ENCODE data around the gene CBX4. TPM values are rescaled to one million over a fixed set of nuclear protein-coding genes. Genes with fewer than 3 reads are reported as not detected.

CBX4 gene
- total and polyA plus RNA-seq, 10 of the 15 experiments (the other 5 are each of a cell fraction or from before 2014, with no cell fraction given) = 0.69 to 24.6 (median 4.2) TPM

GRCh38 chr17:79796444-79796762 lies 42.8 kb downstream of the CBX4 start:
- Histone ChIP-seq H3K4me1 (ENCODE audit: control insufficient read depth, insufficient read depth, low read length) (peaks cover 29% of the 10 kb centered on the region), H3K79me2 (ENCODE audit: control insufficient read depth, insufficient read depth, low read length) (no peaks in the 10 kb centered on the region), H3K9ac (ENCODE audit: control insufficient read depth, insufficient read depth, low read length) (peak overlapping the region; percentile 71), H3K27me3 (replicated peaks in 1 of 2; ENCODE audit: control insufficient read depth in 2 of 2, insufficient read depth in 2 of 2, low read length in 1 of 2) (peaks cover 14 to 31% of the 10 kb centered on the region in 2 experiments), H4K20me1 (ENCODE audit: control insufficient read depth, insufficient read depth) (no peaks in the 10 kb centered on the region), H3K9me3 (replicated peaks; ENCODE audit: control insufficient read depth, insufficient read depth, low read length) (no peaks in the 10 kb centered on the region), H3K4me3 (peak overlapping the region; percentile 83), H3K4me2 (ENCODE audit: control insufficient read depth, insufficient read depth) (peak overlapping the region; percentile 66), H3K36me3 (ENCODE audit: control insufficient read depth in 2 of 2, insufficient read depth in 2 of 2, low read length in 1 of 2) (peaks cover 2 to 3% of the 10 kb centered on the region in 2 experiments; a peak in 2 of 4 replicates), H3K27ac (ENCODE audit: control insufficient read depth, insufficient read depth) (no peak overlapping the region), H2AFZ (ENCODE audit: control insufficient read depth, low read depth, low read length) (peak overlapping the region; percentile 89)
- under 1% methylated on average over 19 of the region's 19 CpGs for WGBS (ENCODE audit: insufficient coverage, insufficient replicate concordance, low lambda C conversion rate, missing lambda C conversion rate)
- CTCF ChIA-PET = interaction anchor here (0.8 to 1.8 kb wide), 7 partner anchors 12 to 189 kb away, joined by 3 to 8 read pairs (median 6); no protein-coding TSS in a partner anchor
- RAD21 ChIA-PET (ENCODE audit: unreplicated experiment) = interaction anchor here (0.9 to 1.4 kb wide), 15 partner anchors 9 to 197 kb away, joined by 3 to 22 read pairs (median 4); partner anchors contain the start of gene CBX4
- DNase-seq (ENCODE audit: low read depth, low spot score) (no peak), FAIRE-seq (no peak), ATAC-seq (no peak)
- SMC1A ChIA-PET (ENCODE audit: uncharacterized antibody, unreplicated experiment) = interaction anchor here (1.0 to 1.5 kb wide), 4 partner anchors 9 to 119 kb away, joined by 3 to 12 read pairs (median 4); no protein-coding TSS in a partner anchor
- in situ Hi-C loops (cut with MboI) = no loop called here
- BruUV-seq (replicated peaks) = no TSS peak
- POLR2A ChIA-PET = interaction anchor here (0.5 to 1.8 kb wide), 10 partner anchors 15 to 494 kb away, joined by 3 to 15 read pairs (median 4); partner anchors contain the start of gene CBX4
- intact Hi-C loops (cut with micrococcal nuclease; ENCODE audit: unreplicated experiment) = no loop called here
- TF ChIP-seq ATF3 (IDR thresholded peaks at IDR 0.05; ENCODE audit: borderline replicate concordance, extremely low read depth, low read depth, low read length) (no peak), LARP7 (IDR thresholded peaks at IDR 0.05) (peak; percentile 55; the same call in 1 of the 2 replicates), E4F1 (IDR thresholded peaks at IDR 0.05; ENCODE audit: borderline replicate concordance, partially characterized antibody) (no peak), DPF2 (IDR thresholded peaks at IDR 0.05) (peak; percentile 53; the same call in 1 of the 2 replicates), RELB (IDR thresholded peaks at IDR 0.05; ENCODE audit: low read depth) (no peak), NRF1 (conservative IDR thresholded peaks at IDR 0.05; ENCODE audit: low read depth, low read length) (no peak), ZNF384 (IDR thresholded peaks at IDR 0.05; ENCODE audit: borderline replicate concordance, low read depth, low read length) (no peak), EZH2 (IDR thresholded peaks at IDR 0.05; ENCODE audit: borderline replicate concordance, control insufficient read depth, low read depth, low read length) (no peak), STAT3 (IDR thresholded peaks at IDR 0.05; ENCODE audit: low read depth, low read length) (no peak), SMARCA5 (IDR thresholded peaks at IDR 0.05) (no peak), NKRF (conservative IDR thresholded peaks at IDR 0.05) (0 out of 2 replicates have a peak, but pooled peaks have one; percentile 17), BHLHE40 (IDR thresholded peaks at IDR 0.05; ENCODE audit: borderline replicate concordance in 1 of 2, low read depth in 2 of 2, low read length in 1 of 2) (0 out of 4 replicates have a peak, but pooled peaks of 1 of the 2 experiments have one; percentile 16), IKZF2 (IDR thresholded peaks at IDR 0.05) (peak in 1 of 2 experiments; percentile 71; a peak in 1 of 4 replicates)
